ENCODE measurements around the gene SUCO.

The SUCO gene

DNA sequence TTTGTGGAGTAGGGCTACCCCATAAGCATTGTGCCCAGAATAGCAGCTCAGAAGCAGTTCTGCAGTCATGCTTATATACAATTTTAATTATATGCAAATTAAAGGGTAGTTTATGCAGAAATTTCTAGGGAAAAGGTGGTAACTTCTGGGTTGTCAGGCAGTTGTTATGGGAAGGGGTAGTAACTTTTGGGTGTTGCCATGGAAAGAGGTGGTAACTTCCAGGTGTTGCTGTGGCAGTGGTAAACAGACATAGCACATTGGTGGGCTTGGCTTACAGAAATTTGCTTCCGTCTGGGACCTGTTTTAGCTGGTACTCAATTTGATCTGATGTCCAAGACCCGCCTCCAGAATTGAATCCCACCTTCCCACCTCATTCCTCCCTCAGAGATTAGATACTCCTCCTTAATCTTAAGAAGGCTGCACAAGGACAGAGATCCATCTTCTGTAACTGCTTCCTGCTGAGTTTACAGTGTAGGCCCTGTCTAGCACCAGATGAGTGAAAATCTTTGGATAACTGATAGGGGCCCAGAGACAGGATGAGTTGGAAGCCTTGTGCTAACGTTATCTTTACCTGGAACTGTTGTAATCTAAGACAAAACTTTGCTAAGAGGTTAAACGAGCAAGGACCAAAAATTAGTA is 26.7 kb downstream of the SUCO start:
- H3K4me3 ChIP-seq (ENCODE audit: low read depth, low read length): no peak overlapping the region
- no peak for DNase-seq (ENCODE audit: low read depth, low spot score)
- ChIA-PET POLR2A (no interaction called here), CTCF (interaction anchor here (1.5 kb wide), 1 partner anchor 159 kb away, joined by 3 read pairs; no protein-coding TSS in a partner anchor)
- TF ChIP-seq, protein P1, sequence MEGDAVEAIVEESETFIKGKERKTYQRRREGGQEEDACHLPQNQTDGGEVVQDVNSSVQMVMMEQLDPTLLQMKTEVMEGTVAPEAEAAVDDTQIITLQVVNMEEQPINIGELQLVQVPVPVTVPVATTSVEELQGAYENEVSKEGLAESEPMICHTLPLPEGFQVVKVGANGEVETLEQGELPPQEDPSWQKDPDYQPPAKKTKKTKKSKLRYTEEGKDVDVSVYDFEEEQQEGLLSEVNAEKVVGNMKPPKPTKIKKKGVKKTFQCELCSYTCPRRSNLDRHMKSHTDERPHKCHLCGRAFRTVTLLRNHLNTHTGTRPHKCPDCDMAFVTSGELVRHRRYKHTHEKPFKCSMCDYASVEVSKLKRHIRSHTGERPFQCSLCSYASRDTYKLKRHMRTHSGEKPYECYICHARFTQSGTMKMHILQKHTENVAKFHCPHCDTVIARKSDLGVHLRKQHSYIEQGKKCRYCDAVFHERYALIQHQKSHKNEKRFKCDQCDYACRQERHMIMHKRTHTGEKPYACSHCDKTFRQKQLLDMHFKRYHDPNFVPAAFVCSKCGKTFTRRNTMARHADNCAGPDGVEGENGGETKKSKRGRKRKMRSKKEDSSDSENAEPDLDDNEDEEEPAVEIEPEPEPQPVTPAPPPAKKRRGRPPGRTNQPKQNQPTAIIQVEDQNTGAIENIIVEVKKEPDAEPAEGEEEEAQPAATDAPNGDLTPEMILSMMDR (IDR thresholded peaks at IDR 0.05; ENCODE audit: insufficient read depth, low read length, missing control alignments): no peak

DNA sequence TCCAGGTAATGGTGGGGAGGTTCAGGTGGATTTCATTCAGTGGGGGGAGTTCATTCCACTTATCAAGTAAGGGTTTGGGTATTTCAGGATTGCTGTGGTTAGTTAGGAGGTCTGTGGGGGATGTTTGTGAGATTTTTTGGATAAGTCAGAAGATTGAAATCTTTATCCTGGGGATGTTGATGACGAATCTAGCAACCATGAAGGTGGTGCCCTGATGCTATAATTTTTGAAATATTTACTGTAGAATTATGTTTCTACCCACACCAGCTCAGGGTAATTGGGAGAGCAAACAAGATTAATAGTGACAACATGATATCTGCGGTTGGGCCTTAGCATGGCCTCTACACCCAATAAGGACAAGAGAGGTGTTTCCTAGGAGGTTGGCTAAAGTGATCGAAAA is 28.3 kb downstream of the SUCO start:
- CTCF ChIA-PET: interaction anchor here (1.5 kb wide), 1 partner anchor 158 kb away, joined by 3 read pairs; no protein-coding TSS in a partner anchor
- POLR2A ChIA-PET: no interaction called here
- H3K4me3 ChIP-seq (ENCODE audit: low read depth, low read length): no peak overlapping the region
- TF ChIP-seq, protein P1 (IDR thresholded peaks at IDR 0.05; ENCODE audit: insufficient read depth, low read length, missing control alignments): no peak
- DNase-seq (ENCODE audit: low read depth, low spot score): no peak

DNA sequence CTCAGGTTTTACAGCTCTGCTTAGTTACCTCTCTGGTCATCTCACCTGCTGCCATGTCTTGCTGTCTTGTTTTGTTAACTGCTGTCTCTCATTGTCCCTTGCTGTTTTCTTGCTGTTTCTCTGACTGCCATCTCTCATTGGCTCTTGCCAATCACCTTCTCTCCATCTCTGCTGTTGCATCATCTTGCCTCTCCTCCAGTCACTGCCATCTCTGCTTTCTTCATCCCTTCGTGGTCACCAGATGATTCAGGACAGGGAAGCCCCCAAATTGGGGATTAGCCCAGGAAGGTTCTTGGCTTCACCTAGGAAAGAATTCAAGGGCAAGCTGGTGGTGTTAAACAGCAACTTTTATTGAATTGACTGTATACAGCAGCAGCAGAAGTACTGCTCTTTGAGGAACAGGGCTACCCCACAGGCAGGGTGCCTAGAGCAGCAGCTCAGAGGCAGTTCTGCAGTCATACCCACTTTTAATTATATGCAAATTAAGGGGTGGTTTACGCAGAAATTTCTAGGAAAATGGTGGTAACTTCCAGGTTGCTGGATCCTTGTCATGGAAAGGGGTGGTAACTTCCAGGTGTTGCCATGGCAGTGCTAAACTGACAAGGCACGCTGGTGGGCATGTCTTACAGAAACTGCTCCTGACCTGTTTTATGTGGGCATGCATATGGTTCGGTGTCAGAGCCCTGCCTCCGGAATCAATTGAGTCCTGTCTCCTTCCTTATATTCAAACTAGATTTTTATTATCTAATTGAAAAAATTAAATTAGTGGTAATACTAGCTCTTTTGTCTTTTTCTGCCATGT is 33.4 kb downstream of the SUCO start:
- POLR2A ChIA-PET: no interaction called here

DNA sequence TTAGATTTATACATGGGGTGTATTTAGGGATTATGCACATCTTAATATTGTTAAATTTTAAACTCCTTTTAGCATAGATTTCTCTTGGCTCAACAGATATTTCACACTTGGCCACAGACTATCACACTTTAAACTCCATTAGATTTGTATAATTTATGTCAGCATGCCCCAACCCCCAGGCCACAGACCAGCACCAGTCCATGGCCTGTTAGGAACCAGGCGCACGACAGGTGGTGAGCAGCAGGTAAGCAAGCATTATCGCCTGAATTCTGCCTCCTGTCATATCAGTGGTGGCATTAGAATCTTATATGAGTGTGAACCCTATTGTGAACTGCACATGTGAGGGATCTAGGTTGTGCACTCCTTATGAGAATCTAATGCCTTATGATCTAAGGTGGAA is 34.8 kb downstream of the SUCO start:
- no peak overlapping the region for H3K4me3 ChIP-seq (ENCODE audit: low read depth, low read length)
- DNase-seq (ENCODE audit: low read depth, low spot score): no peak
- TF ChIP-seq, protein P1 (IDR thresholded peaks at IDR 0.05; ENCODE audit: insufficient read depth, low read length, missing control alignments): no peak
- POLR2A ChIA-PET: no interaction called here
- CTCF ChIA-PET: no interaction called here

More for the DNA sequence above, 33.4 kb downstream of the SUCO start:
- H3K4me3 ChIP-seq (ENCODE audit: low read depth, low read length): no peak overlapping the region
- TF ChIP-seq, protein P1 (IDR thresholded peaks at IDR 0.05; ENCODE audit: insufficient read depth, low read length, missing control alignments): no peak
- CTCF ChIA-PET: interaction anchor here (0.9 kb wide), 1 partner anchor 564 kb away, joined by 3 read pairs; no protein-coding TSS in a partner anchor
- no peak for DNase-seq (ENCODE audit: low read depth, low spot score)

DNA sequence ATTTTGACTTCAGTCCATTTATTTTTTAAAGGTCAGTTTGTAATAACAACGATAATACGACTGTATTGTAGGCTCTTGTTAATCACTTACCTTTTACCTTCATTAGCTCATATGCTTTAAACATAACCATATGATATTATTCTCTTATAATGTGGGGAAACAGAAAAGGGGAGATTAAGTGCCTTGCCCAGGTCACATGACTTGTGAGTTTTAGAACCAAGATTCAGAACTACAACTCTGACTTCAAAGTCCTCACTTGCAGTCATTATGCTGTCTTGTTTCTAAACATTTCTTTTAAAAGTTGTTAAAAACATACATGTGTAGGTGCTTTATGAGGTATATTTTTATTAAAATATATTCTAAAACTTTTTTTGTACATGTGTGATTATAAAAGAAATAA is 41.1 kb downstream of the SUCO start:
- no peak for DNase-seq (ENCODE audit: low read depth, low spot score)
- H3K4me3 ChIP-seq (ENCODE audit: low read depth, low read length): no peak overlapping the region
- CTCF ChIA-PET: interaction anchor here (0.8 kb wide), 1 partner anchor 11 kb away, joined by 3 read pairs; no protein-coding TSS in a partner anchor
- TF ChIP-seq, protein P1 (IDR thresholded peaks at IDR 0.05; ENCODE audit: insufficient read depth, low read length, missing control alignments): no peak
- POLR2A ChIA-PET: no interaction called here

DNA sequence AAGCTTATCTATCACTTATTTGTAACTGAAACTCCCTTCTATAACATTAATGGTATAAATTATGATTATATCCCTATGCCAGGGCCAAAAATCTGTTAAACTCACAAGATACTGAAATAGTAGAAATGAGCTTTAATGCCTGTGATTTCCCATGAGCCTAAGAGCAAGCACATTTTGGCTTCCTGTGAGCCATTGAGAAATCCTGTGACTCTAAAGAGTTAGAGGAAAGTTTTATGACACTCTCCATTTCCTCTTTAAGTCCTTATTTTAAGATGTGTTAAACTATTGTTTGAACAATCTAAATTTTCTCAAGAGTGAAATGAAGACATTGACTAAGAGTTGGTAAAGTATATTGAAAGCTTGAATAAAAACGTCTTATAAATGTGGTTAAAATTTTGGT is 45.6 kb downstream of the SUCO start:
- TF ChIP-seq, protein P1 (IDR thresholded peaks at IDR 0.05; ENCODE audit: insufficient read depth, low read length, missing control alignments): no peak
- CTCF ChIA-PET: no interaction called here
- H3K4me3 ChIP-seq (ENCODE audit: low read depth, low read length): no peak overlapping the region
- no peak for DNase-seq (ENCODE audit: low read depth, low spot score)
- POLR2A ChIA-PET: no interaction called here
